ENCODE data around the gene VCL. TPM values are rescaled to one million over a fixed set of nuclear protein-coding genes. Genes with fewer than 3 reads are reported as not detected.

The VCL gene
- total and polyA plus RNA-seq, 9 of the 15 experiments (the other 6 are each of a cell fraction or from before 2014, with no cell fraction given) = 29.8 to 186 (median 76.4) TPM

GRCh38 chr10:73997787-73998622 is at the start of gene VCL (continued):
- no peak for TF ChIP-seq GTF3C2 (IDR thresholded peaks at IDR 0.05; ENCODE audit: borderline replicate concordance, extremely low read depth, insufficient read length)
- no peak for TF ChIP-seq NR2F6 (CRISPR knock-in tag; IDR thresholded peaks at IDR 0.05)
- no peak; the same call in 1 of the 2 replicates for TF ChIP-seq KLF6 (CRISPR knock-in tag; IDR thresholded peaks at IDR 0.05; ENCODE audit: borderline replicate concordance)
- TF ChIP-seq ZNF146 (CRISPR knock-in tag; IDR thresholded peaks at IDR 0.05; ENCODE audit: unreplicated experiment) = no peak
- no peak; a peak in 1 of 3 replicates for TF ChIP-seq CBX3 (IDR thresholded peaks at IDR 0.05; ENCODE audit: borderline replicate concordance in 1 of 2, low read length in 2 of 2)
- TF ChIP-seq MIER1 (IDR thresholded peaks at IDR 0.05; ENCODE audit: low read depth) = no peak
- TF ChIP-seq ZNF507 (tag; conservative IDR thresholded peaks at IDR 0.05) = no peak
- TF ChIP-seq PML (IDR thresholded peaks at IDR 0.05; ENCODE audit: low read length) = peak; percentile 86; the same call in 1 of the 2 replicates
- peak; percentile 79 for TF ChIP-seq HNRNPLL (IDR thresholded peaks at IDR 0.05; ENCODE audit: low read depth, low read length, poor library complexity, severe bottlenecking)
- TF ChIP-seq POLR2B (IDR thresholded peaks at IDR 0.05; ENCODE audit: low read depth, partially characterized antibody) = peak; percentile 97
- no peak for TF ChIP-seq ZNF3 (CRISPR knock-in tag; IDR thresholded peaks at IDR 0.05)
- TF ChIP-seq PKNOX1 (IDR thresholded peaks at IDR 0.05) = peak; percentile 75
- TF ChIP-seq NR2C2 (CRISPR knock-in tag; IDR thresholded peaks at IDR 0.05) = no peak
- peak; percentile 80 for TF ChIP-seq NR2C2 (tag; IDR thresholded peaks at IDR 0.05)
- 0 out of 2 replicates have a peak, but pooled peaks have one; percentile 24 for TF ChIP-seq MECOM (CRISPR knock-in tag; IDR thresholded peaks at IDR 0.05)
- TF ChIP-seq ZNF778 (CRISPR knock-in tag; IDR thresholded peaks at IDR 0.05) = no peak
- TF ChIP-seq ETV5 (CRISPR knock-in tag; IDR thresholded peaks at IDR 0.05; ENCODE audit: low read depth) = no peak
- no peak for TF ChIP-seq NR0B1 (IDR thresholded peaks at IDR 0.05; ENCODE audit: partially characterized antibody)
- TF ChIP-seq ZNF280A (IDR thresholded peaks at IDR 0.05; ENCODE audit: low read depth, partially characterized antibody) = no peak
- TF ChIP-seq BCL6 (CRISPR knock-in tag; IDR thresholded peaks at IDR 0.05) = no peak
- TF ChIP-seq ZNF699 (CRISPR knock-in tag; IDR thresholded peaks at IDR 0.05; ENCODE audit: insufficient replicate concordance) = no peak
- no peak for TF ChIP-seq MED1 (CRISPR knock-in tag; IDR thresholded peaks at IDR 0.05; ENCODE audit: borderline replicate concordance)

All from K562 (cell line).